GM18520 (cell line): ENCODE measurements around the gene UTP11.

Source experiments
- ATAC-seq: cut with Tn5 transposase; IDR thresholded peaks from one replicate; pipeline ENCODE4 v1.9.1; 2021; ENCODE audit not compliant: unreplicated experiment

UTP11 gene

GRCh38 chr1:38068220-38068979 is 55.9 kb downstream of the UTP11 start:
- no peak for ATAC-seq

- ATAC-seq, result no peak
Observed at GRCh38 chr1:38068980-38069340, 56.4 kb downstream of the UTP11 start.

DNA sequence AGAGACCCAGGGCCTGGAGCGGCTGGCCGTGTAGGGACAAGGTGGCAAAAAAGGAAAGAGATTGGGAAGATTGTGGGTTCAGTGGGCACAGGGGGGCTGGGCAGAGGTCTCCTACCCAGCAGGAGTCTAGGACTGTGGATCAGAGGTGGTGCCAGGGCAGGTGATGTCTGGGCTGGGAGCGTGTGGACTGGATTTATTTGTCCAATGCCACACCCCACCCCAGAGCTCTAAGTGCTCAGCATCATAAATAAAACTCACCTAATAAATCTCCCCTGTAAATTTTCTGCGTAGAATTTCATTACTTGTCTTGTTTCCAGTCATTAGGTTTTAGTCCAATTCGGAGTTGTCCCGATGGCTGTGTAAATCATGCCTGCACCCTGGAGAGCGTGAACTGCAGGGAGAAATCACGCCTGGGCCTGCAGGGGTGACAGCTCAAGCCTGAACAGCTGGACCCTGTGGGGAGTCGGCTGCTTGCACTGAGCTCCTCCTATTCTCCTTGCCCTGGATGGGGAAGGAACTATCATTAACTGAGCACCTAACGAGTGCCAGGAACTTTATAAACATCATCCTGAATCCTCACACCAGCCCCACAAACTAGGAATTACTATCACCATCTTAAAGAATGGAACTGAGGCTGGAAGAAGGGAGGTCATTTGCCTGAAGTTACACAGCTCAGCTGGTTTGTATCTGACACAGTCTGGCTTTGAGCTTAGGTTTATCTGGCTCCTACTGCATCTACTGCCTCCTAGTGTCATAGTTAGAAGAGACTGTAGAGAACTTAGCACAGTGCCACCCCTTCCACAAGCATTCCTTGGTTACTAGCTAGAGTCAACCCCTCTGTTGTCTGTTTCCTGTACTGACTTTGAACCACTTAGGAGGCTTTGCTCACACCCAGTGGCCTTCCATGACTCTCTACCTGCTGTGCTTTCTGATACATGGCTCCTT is 59.0 kb downstream of the UTP11 start:
- ATAC-seq, result peak; percentile 40

- ATAC-seq, result no peak
Observed at GRCh38 chr1:38072858-38073257, 60.3 kb downstream of the UTP11 start.

GRCh38 chr1:38073534-38074301 is 61.2 kb downstream of the UTP11 start:
- ATAC-seq, result no peak

DNA sequence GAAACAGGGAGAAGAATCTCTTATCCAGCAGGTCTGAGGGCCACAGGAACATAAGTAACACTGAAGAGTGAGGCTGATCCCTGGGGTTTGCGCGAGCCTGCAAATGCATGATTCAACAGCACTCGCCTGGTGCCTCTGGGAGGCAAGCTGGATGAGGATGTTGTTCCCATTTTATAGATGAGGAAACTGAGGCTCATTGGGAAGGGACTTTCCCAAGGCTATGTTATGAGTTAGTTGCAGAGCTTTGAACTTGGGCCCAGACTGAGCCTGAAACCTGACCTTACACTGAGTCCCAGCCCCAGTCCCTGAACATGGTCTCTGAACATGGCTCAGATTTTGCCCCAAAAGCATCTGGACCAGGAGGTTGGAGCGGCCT is 61.8 kb downstream of the UTP11 start:
- ATAC-seq, result no peak
